HG02571 (cell line): ENCODE results near the gene SYPL2.
A peak's percentile ranks its signal among the peaks of the same experiment; 100 is the strongest.
"Not testable (repeated sequence)": the region's sequence is repeated elsewhere in the genome, so short reads cannot be mapped to it uniquely, and the experiment has no call there.

Experiments
- ATAC-seq: cut with Tn5 transposase; IDR thresholded peaks from one replicate; pipeline ENCODE4 v1.9.1; 2021; ENCODE audit warnings: mild to moderate bottlenecking, moderate library complexity; ENCODE audit not compliant: unreplicated experiment

Gene SYPL2

DNA sequence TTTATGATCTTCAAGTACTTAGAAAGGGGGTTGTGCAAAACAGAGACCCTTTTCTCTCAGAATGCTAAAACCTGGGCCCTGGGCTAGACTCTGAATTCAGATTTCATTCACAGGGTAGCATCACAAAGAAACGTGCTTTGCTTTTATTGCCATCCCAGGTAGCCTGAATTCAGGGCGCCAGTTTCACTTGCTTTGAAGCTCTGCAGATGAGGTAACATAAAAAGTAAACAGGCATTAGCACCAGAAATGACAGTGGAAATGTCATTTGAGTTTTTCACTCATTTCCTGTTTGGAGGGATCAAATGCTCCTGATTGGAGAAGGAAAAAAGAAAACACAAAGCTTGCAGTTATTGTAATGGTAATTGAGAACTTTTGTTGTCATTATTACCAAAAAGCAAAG, 2.6 kb downstream of the SYPL2 start:
- ATAC-seq, result no peak

DNA sequence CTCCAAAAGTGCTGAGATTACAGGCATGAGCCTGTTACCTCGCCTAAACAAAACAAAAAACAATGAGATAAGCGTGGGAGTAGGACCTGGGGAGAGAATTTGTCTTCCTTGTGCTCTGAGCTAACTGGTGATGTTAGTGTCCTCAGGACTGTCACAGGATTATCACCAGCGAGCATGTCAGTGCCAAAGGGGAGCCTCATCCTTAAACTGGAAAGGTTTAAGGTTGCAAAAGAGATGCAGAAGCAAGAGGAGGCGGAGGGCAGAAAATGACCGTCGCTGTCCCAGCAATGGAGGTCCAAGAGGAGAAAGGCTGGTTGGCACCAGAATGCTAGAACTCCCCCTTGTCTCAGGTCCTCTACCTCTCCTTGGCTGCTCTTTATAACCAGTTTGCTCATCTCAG, 3.9 kb downstream of the SYPL2 start:
- no peak for ATAC-seq

DNA sequence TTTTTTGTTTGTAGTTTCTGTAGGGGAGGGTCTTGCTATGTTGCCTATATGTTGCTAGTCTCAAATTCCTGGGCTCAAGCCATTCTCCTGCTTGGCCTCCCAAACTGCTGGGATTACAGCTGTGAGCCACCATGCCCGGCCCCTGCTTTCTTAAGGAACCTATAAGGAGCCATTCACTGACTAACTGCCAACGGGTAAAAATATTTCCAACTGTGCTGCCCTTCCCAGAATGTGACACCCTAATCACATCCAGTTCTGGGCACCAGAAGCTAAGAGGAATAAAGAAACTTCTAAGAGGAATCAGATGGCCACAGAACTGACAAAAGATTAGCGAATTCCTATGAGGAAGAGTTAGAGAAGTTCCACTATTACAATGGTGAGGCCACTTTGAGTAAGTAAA, 6.4 kb downstream of the SYPL2 start:
- ATAC-seq, result no peak

DNA sequence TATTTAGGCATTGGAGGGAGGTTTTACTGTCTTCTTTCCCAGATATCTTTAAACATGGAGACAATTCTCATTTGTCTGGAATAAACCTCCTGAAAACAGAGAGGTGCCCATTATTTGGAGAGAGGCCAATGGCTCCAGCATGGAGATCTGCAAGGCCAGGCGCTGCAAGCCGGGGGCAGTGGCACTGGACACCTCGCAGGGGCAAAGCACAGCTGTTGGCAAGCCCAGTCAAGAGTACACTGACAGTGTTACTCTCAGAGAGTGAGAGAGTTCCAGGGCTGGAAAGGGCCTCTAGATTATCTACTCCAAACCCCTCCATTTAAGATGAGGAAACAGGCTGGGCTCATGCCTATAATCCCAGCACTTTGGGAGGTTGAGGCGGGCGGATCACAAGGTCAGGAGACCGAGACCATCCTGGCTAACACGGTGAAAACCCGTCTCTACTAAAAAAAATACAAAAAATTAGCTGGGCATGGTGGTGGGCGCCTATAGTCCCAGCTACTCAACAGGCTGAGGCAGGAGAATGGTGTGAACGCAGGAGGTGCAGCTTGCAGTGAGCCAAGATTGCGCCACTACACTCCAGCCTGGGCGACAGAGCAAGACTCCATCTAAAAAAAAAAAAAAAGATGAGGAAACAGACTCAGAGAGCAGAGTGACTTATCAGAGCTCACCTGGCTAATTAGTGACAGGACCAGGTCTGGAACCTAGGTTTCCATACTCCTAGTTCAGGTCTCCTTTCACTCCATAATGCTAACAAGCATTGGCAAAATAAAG, 7.1 kb downstream of the SYPL2 start:
- ATAC-seq, result not testable (repeated sequence)

DNA sequence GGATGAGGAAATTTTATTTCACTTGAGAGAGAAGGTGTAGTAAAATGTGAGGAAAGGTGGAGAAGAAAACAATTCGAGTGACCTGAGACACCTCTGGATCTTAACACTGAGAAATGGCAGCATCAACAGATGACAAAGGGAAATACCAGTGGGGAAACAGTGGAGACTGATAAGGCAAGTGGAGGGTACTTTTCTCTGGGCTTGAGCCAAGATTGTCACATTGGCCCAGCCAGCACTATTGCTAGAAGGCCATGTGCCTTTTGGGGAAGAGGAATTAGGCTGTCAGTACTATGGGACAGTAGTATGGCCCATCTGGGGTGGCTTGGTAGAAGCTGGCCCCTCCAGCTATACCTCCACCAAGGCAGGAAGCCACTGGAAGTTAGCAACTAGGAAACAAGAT, 8.4 kb downstream of the SYPL2 start:
- ATAC-seq, result no peak

DNA sequence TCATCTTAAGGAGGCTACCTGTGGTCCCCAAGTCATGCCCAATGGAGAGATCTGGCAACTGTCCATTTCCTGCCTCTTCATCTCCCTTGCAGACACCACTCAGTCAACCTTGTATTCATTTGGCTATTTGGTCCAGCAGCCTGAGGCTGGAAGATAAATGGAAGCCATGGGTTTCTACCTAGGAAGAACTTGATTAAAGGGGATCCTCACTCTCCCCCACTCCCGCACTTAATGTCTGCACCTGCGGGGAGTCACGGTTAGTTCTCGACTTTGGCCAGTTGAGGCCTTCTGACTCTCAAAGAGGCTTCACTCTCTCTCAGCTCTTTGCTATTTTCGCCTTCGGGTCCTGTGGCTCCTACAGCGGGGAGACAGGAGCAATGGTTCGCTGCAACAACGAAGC, 8.9 kb downstream of the SYPL2 start:
- no peak for ATAC-seq

DNA sequence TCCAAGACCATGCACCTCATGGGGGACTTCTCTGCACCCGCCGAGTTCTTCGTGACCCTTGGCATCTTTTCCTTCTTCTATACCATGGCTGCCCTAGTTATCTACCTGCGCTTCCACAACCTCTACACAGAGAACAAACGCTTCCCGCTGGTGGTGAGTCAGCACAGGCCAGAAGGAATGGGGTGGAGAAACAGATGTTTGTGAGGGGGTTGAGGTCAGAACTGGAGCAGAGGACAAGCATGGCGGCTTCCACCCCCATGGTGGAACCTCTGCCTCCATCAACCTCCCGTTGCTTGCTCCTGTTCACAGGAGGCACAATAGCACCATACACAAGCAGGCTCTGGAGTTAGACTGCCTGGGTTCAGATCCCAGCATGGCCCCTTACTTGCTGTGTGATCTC, 10.5 kb downstream of the SYPL2 start:
- no peak for ATAC-seq

DNA sequence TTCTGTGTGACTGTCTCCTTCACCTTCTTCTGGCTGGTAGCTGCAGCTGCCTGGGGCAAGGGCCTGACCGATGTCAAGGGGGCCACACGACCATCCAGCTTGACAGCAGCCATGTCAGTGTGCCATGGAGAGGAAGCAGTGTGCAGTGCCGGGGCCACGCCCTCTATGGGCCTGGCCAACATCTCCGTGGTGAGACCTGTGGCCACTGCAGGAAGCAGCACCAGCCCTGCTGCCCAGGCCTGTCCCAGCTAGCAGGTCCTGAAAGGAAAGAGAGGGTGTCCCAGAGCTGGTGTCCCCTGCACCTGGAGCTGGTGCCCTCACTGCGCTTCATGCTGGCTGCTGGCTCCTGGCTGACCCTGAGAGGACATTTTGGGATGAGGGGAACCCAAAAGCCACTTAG, 11.5 kb downstream of the SYPL2 start:
- ATAC-seq, result no peak

DNA sequence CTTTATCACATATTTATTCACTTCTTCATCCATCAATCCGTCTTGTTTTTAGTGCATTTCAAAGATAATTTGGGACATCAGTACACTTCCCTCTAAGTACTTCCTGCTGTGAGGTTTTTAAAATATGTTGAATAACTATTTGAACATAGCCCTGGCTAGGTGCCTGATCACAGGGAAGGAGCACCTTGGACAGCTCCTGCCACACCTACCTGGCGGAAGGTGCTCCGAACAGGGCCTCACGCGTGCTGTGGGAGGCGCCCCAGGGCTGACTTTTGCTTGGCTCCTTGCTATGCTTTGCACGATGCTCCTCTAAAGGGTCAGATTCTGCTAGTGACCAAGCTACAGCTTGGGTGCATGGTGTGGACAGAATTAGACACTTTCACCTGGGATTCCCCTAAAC, 12.5 kb downstream of the SYPL2 start:
- no peak for ATAC-seq

DNA sequence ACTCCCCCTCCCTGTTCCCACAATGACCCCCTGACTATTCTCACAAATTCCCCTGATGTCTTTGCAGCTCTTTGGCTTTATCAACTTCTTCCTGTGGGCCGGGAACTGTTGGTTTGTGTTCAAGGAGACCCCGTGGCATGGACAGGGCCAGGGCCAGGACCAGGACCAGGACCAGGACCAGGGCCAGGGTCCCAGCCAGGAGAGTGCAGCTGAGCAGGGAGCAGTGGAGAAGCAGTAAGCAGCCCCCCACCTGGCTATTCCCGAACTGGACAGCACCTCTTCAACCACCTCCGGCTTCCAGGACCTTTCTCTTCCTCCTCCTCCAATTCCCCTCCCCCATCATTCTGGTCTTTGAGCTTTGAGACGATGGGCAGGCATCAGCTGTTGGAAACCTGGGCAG, 13.0 kb downstream of the SYPL2 start:
- ATAC-seq, result no peak

DNA sequence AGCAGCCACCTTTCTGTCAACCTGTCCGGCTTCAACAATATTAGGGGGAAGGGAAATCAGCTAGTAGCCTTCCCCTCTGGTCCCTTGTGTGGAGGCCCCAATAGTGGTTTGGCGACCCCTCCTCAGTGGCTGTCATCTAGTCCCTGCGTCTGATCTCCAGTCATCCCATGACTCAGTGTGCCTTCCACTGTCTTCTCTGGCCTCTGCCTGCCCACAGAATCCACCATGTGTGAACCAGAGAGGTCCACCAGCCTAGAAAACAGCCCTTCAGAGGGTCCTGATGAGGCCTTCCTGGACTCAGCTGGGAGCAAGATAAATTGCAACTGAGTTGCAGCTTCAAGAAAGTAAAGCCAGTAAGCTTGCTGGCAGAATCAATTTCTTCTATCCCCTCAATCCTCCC, 13.6 kb downstream of the SYPL2 start:
- no peak for ATAC-seq

DNA sequence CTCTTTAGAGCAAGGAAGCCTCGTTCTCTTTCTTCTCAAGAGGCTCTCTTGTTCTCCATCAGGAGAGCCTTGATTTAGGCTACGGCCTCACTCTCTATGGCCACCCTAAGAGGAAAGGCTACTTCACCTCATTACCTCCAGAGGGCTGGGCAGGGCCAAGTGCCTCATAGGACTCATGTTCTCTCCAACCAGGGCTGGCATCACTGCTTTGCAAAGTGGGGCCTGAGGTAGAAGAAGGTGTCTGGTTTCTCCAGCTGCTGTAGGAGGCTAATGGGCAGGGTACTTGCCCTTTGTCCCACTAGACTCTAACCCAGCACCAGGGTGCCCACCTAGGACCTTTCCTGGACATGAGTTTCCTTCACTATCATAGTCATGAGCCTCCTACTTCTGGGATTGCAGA, 15.3 kb downstream of the SYPL2 start:
- ATAC-seq, result no peak

DNA sequence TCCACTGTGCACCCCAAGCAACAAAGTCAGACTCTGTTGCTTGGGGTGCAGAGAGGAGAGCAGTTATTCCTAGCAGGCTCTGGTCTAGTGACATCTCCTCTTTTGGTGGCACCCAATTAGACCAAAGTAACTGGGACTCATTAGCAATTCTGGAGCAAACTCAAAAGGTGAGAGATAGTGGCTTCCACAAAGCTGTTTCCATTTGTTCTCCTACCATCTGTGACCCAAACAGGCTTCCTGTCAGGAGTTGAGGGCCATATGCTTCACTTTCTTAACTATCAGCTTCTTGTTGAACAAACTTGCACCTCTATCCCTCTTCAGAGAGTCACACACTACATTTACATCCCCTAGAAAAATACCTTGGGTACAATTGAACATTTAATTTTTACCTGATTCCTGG, 15.9 kb downstream of the SYPL2 start:
- no peak for ATAC-seq

DNA sequence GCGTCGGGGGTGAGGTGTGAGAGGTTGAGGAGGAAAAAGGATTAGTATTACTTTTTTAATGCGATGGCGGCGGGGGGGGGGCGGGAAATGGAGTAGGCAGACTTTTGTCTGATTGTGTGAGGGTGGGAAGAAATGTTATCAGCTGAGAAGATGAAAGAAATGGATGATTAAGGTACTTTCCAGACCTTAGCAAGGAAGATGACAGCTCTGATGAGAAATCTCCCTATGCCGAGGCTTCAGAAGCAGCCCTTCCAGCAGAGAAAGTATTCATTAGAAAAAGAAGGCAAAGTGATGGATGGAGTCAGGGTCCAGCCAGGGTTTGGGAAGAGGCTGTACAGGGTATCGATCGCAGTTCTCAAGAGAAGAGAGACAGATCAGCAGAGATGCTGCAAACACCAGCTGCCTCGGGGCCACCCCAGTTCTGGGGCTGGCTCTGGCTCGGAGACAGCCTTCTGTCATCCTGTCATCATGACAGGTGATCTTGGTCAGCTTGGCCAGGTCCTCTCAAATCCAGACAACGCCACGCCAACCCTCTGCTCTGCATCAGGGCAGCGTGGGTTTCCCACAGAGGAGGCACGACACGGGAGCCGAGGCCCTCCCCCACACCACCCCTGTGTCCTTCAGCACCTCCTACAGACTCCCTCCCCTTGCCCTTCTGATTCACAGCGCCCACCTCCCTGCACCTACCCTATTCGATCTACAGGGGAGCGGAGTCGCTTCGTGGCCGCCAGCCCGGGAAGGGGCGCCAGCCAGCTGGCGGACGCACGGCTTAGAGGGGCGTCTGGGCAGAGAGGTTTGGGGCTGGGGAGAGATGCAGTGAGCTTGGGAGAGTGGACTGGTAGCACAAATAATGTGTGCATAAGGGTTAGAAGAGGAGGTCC, 16.7 kb downstream of the SYPL2 start:
- ATAC-seq, result peak; percentile 4

DNA sequence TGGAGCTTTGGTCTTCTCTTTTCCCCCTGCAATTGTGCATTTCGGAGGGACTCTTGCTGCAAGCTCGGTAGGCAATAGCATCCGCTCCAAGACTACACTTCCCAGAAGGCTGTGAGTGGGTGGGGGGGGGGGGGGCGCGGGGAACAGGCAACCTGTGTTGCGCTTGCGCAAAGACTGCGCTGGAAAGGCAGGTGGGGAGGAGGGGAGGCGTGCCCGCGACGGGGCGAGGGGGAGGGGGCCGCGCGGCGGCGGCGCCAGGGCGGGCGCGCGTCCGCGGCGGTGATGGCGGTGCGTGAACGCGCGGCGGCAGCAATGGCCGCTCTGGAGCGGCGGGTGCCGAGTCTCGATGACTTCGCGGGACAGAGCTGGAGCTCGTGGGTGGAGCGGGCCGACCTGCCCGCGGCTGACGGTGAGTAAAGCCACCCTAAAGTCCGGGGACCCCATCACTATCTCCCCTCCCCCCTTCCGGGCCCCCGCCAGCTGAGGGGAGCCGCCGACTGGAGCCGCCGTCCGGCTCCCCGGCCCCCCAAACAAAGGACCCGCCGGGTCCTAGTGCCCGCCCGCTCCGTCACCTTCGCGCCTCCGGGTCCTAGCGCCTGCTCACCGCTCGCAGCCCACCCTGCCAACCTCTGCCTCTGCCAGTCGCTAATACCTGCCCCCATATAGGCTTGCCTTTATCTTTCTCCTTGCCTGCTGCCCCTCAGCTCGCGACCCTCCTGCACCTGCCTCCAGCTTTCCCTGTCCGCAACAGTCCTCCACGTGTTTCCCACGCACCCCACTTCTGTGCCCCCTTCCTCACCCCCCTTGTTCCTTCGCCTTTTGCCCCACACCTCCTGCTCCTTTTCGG, 17.5 kb downstream of the SYPL2 start, which contains the start of gene ATXN7L2:
ATXN7L2 (plus strand) TSS at position 234 of the 847 bp plus-strand sequence; CDS start at position 283, 49 bp downstream.
- ATAC-seq, result peak; percentile 84

DNA sequence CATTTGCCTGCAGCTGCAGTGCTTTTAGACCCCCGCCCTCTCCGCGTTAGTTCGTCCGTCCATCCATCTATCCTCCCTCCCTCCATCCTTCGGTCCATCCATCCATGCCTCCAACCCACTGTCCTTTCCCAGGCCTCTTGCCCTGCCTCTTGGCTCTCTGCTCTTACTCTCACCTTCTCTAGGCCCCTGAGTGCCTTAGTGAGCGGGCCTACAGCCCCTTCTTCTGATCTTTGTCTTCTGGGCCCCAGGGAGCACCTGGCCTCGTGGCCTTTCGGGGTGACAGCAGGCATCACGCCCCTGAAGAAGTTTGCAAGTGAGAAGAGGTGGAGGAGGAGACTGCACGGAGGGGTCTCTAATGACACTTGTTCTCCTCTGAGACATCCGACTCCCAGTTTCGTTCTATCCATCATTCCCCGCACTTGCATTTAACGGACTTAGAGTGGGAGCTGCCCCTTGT, 18.2 kb downstream of the SYPL2 start:
- no peak for ATAC-seq

DNA sequence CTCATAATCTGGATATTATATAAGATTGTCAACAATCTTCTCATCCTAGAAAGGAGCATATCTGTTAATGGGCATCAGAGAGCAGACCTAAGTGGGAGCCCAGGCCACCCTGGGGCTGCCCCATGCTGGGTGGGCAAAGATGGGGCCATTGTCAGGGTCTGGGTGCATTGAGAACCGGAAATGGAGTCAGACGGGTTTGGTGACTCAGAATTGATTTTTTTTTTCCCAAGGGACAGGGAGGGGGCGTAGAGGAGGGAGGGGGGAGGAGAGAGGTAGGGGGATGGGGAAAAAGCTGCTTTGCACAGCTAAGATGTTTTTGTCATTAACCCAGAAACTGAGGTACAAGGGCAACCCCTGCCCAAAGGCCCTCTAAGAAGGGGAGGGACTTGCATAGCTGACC, 18.7 kb downstream of the SYPL2 start:
- no peak for ATAC-seq

DNA sequence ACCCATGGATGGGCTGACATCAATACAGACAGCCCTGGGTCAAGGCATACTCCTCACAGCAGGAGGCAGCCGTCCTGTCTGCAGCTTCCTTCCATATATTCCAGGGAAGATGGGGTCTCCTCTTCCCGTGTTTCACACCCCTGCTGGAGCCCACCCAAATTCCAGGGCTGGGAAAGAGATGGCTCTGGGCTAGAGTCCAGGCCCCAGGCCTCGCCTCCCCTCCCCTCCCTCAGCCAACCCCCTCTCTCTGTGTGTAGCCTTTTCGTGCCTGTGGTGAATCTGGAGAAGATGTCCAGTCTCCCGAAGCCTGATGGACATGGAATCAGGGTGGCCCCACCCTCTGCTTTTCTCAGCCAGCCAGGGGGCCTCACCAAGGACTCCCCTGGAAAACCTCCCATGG, 20.9 kb downstream of the SYPL2 start:
- ATAC-seq, result no peak

DNA sequence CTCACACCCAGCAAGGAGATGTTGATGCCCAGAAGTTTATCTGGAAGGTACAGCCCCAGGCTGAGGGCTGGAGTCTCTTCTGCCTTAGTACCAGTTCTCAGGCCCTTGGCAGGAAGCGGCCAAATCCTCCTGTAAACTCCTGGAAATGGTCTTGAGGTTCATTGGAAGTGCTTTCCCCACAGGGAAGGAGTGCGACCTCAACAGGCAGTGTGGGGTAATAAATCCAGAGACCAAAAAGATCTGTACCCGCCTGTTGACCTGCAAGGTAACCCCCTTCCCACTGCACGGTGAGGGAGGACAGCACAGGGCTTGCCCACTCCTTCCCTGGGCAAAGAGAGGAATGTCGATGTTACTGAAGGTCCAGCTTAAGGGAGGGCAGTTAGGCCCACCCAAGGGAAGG, 21.9 kb downstream of the SYPL2 start:
- no peak for ATAC-seq

DNA sequence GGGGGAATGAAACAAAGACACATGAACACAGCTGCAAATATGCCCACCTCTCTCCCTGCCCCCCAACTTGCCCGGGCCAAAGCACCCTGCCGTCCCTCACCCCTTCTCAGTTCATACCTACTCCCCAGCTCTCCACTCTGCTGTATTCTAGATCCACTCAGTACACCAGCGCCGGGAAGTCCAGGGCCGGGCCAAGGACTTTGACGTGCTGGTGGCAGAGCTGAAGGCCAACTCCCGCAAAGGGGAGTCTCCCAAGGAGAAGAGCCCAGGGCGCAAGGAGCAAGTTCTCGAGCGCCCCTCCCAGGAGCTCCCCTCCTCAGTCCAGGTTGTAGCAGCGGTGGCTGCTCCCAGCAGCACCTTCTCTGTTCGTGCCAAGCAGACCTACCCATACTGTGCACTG, 22.4 kb downstream of the SYPL2 start:
- no peak for ATAC-seq
